Measurements from ENCODE around the gene REPS2. TPM values are rescaled to one million over a fixed set of nuclear protein-coding genes. Genes with fewer than 3 reads are reported as not detected.

REPS2 gene
- total RNA-seq, 2 donors from 2014 or later: 15.8 to 19.7 TPM

DNA sequence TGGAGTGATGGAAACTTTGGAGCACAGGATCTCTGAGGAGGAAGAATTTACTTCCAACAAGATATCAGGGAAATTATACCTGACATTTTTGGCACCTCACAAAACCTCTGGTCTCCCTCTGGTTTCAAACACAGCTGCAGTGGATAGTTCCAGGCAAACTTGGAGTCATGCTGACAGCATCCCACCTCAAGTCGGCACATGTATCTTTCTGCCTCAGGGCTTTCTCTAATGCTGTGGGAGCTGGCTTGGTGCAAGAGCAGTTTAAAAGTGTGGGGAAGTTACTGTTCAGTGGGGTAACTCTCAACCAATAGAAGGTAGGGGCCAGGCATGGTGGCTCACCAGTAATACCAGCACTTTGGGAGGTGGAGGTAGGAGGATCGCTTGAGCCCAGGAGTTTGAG lies 221.5 kb downstream of the REPS2 start:
- no peaks in the 10 kb centered on the region for H3K4me1 ChIP-seq
- intact Hi-C loops (cut with DNase I): no loop called here
- no peak for DNase-seq

DNA sequence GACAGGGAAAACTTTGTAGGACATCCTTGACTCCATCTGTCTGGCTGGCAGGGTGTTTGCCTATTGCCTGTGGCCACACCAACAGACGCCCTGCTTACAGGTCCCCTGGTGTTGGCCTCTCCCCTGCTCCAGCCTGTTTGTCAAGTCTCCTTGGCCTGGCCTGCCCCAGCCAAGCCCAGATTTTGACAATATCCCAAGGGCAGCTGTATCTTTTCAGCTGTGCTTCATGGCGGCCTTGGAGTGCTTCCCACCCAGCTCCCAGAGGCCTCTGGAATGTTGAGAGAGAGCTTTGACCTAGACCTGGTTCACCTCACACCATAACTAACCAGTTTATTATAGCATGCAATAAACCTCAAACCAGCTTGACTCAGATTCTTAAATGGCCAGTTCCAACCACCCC lies 224.5 kb downstream of the REPS2 start:
- TF ChIP-seq, protein P1, sequence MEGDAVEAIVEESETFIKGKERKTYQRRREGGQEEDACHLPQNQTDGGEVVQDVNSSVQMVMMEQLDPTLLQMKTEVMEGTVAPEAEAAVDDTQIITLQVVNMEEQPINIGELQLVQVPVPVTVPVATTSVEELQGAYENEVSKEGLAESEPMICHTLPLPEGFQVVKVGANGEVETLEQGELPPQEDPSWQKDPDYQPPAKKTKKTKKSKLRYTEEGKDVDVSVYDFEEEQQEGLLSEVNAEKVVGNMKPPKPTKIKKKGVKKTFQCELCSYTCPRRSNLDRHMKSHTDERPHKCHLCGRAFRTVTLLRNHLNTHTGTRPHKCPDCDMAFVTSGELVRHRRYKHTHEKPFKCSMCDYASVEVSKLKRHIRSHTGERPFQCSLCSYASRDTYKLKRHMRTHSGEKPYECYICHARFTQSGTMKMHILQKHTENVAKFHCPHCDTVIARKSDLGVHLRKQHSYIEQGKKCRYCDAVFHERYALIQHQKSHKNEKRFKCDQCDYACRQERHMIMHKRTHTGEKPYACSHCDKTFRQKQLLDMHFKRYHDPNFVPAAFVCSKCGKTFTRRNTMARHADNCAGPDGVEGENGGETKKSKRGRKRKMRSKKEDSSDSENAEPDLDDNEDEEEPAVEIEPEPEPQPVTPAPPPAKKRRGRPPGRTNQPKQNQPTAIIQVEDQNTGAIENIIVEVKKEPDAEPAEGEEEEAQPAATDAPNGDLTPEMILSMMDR (IDR thresholded peaks at IDR 0.05): no peak
- no peak for TF ChIP-seq POLR2A (IDR thresholded peaks at IDR 0.05)
- ATAC-seq (no peak), DNase-seq (no peak)
- no peaks in the 10 kb centered on the region for H3K9me3 ChIP-seq
- H3K4me3 ChIP-seq: no peak overlapping the region
- intact Hi-C loops (cut with DNase I): no loop called here
- no peak overlapping the region for H3K27ac ChIP-seq
- no peaks in the 10 kb centered on the region for H3K4me1 ChIP-seq
- H3K27me3 ChIP-seq: no peaks in the 10 kb centered on the region
- WGBS, 2 donors: no CpG with 5 or more reads among the region's 2 CpGs
- no peaks in the 10 kb centered on the region for H3K36me3 ChIP-seq (replicated peaks in 1 of 2; ENCODE audit: insufficient read depth in 1 of 2, low read depth in 2 of 2)

More for the DNA sequence above, 221.5 kb downstream of the REPS2 start:
- Histone ChIP-seq H3K4me3 (no peak overlapping the region), H3K36me3 (replicated peaks in 1 of 2; ENCODE audit: insufficient read depth in 1 of 2, low read depth in 2 of 2) (no peaks in the 10 kb centered on the region), H3K27ac (no peak overlapping the region), H3K27me3 (no peaks in the 10 kb centered on the region), H3K9me3 (no peaks in the 10 kb centered on the region)
- no peak for TF ChIP-seq POLR2A (IDR thresholded peaks at IDR 0.05)
- ATAC-seq: no peak
- WGBS, 2 donors: 85 to 100% methylated on average over 2 of the region's 2 CpGs

DNA sequence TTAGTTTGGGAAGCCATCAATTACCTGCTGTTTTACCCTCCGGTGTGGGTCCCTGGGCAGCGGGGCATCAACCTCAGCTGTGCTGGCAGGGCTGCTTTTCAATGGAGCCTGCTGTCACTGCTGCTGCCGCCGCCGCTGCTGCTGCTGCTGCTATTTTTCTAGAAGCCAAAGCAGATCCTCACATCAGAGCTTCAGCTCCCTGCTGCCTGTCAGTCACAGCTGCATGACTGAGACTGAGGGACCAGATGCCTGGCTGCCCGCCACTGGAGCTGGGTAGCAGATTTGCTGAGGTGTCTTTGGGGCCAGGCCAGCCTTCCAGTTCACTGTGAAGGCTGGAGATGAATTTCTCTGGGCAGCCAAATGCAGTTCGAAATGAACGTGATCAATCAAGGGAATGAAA lies 228.2 kb downstream of the REPS2 start:
- no peak overlapping the region for H3K27ac ChIP-seq
- H3K27me3 ChIP-seq: no peaks in the 10 kb centered on the region
- ATAC-seq (no peak), DNase-seq (peak in 1 of 4 donors; percentile 11)
- no peaks in the 10 kb centered on the region for H3K9me3 ChIP-seq
- H3K4me1 ChIP-seq: no peaks in the 10 kb centered on the region
- no peaks in the 10 kb centered on the region for H3K36me3 ChIP-seq (replicated peaks in 1 of 2; ENCODE audit: insufficient read depth in 1 of 2, low read depth in 2 of 2)
- no peak overlapping the region for H3K4me3 ChIP-seq
- WGBS, 2 donors: 93 to 96% methylated on average over 3 to 5 of the region's 8 CpGs
- TF ChIP-seq POLR2A (IDR thresholded peaks at IDR 0.05): no peak
- TF ChIP-seq, protein P1 (IDR thresholded peaks at IDR 0.05): no peak
- intact Hi-C loops (cut with DNase I): no loop called here

DNA sequence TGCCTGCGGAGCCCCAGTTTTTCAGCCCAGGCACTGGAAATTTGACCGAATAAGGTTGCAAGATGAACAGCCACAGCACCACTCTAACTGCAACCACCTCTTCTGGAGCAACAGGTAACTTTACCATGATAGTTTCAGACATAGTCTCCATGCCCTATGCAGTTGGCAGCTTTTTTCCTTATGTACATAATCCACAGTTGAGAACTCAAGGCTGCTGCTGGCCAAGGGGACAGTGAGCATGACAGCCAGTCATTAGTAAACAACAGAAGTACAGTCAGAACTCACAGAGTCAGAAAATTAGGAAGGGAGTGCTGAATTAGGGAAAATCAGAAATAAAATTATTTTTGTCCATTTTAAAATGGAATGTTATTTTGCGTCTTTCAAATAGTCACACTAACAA lies 235.9 kb downstream of the REPS2 start:
- ATAC-seq: no peak

DNA sequence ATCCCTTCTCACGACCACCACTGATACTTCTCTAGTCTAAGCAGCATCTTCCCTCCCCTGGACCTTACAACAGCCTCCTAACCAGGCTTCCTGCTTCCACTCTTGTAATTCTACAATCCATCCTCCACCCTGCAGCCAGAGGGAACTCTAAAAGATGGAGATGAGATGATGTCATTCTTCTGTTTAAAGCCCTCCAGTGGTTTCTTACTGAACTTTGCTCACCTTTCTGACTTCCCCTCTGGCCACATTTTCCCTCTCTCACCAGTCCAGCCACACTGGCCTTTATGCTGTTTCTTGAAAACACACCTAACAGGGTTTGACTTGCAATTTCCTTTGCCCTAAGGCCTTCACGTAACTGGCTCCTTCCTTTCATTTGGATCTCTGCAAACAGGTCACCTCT lies 237.1 kb downstream of the REPS2 start:
- Histone ChIP-seq H3K9me3 (no peaks in the 10 kb centered on the region), H3K27me3 (no peaks in the 10 kb centered on the region), H3K4me3 (no peak overlapping the region), H3K27ac (no peak overlapping the region), H3K36me3 (replicated peaks in 1 of 2; ENCODE audit: insufficient read depth in 1 of 2, low read depth in 2 of 2) (no peaks in the 10 kb centered on the region), H3K4me1 (no peaks in the 10 kb centered on the region)
- ATAC-seq: no peak
- intact Hi-C loops (cut with DNase I): no loop called here
- no peak for DNase-seq
- TF ChIP-seq, protein P1 (IDR thresholded peaks at IDR 0.05): no peak
- TF ChIP-seq POLR2A (IDR thresholded peaks at IDR 0.05): no peak
- 88 to 100% methylated on average over 2 of the region's 2 CpGs for WGBS, 2 donors

More for the DNA sequence above, 235.9 kb downstream of the REPS2 start:
- Histone ChIP-seq H3K4me3 (no peak overlapping the region), H3K9me3 (no peaks in the 10 kb centered on the region), H3K27me3 (no peaks in the 10 kb centered on the region), H3K27ac (no peak overlapping the region), H3K4me1 (no peaks in the 10 kb centered on the region), H3K36me3 (replicated peaks in 1 of 2; ENCODE audit: insufficient read depth in 1 of 2, low read depth in 2 of 2) (no peaks in the 10 kb centered on the region)
- 79 to 85% methylated on average over 3 of the region's 3 CpGs for WGBS, 2 donors
- TF ChIP-seq, protein P1 (IDR thresholded peaks at IDR 0.05): no peak
- no peak for TF ChIP-seq POLR2A (IDR thresholded peaks at IDR 0.05)
- intact Hi-C loops (cut with DNase I): no loop called here
- peak in 1 of 4 donors; percentile 16 for DNase-seq

All from body of pancreas (tissue), 4 donors.